Measurements from ENCODE around the gene RASA4. TPM values are rescaled to one million over a fixed set of nuclear protein-coding genes. Genes with fewer than 3 reads are reported as not detected.
"Not testable (repeated sequence)": the region's sequence is repeated elsewhere in the genome, so short reads cannot be mapped to it uniquely, and the experiment has no call there.

The RASA4 gene
- total and polyA plus RNA-seq, 5 experiments from 2014 or later: 14.2 to 65.1 (median 32.6) TPM

GRCh38 chr7:102545288-102545687 lies 71.3 kb downstream of the RASA4 start:
- H3K36me3 Mint-ChIP-seq, DNase-seq, H3K27ac Mint-ChIP-seq, ATAC-seq, POLR2A ChIA-PET, H3K9me3 Mint-ChIP-seq, H3K27me3 Mint-ChIP-seq, H3K4me3 Mint-ChIP-seq, H3K4me1 Mint-ChIP-seq: not testable (repeated sequence)

GRCh38 chr7:102544372-102544771 lies 72.2 kb downstream of the RASA4 start:
- H3K4me1 Mint-ChIP-seq, DNase-seq, ATAC-seq, H3K27ac Mint-ChIP-seq, POLR2A ChIA-PET, H3K9me3 Mint-ChIP-seq, H3K36me3 Mint-ChIP-seq, H3K27me3 Mint-ChIP-seq, H3K4me3 Mint-ChIP-seq: not testable (repeated sequence)

GRCh38 chr7:102543596-102543995 lies 73.0 kb downstream of the RASA4 start, which contains the start of gene UPK3BL2:
UPK3BL2 (minus strand) TSS chr7:102543696; CDS start chr7:102543636, 60 bp downstream.
- DNase-seq, POLR2A ChIA-PET, H3K4me1 Mint-ChIP-seq, H3K27ac Mint-ChIP-seq, H3K36me3 Mint-ChIP-seq, H3K9me3 Mint-ChIP-seq, ATAC-seq, H3K4me3 Mint-ChIP-seq, H3K27me3 Mint-ChIP-seq: not testable (repeated sequence)

- POLR2A ChIA-PET, ATAC-seq, H3K4me3 Mint-ChIP-seq, DNase-seq, H3K27me3 Mint-ChIP-seq, H3K9me3 Mint-ChIP-seq, H3K27ac Mint-ChIP-seq, H3K36me3 Mint-ChIP-seq, H3K4me1 Mint-ChIP-seq: not testable (repeated sequence)
Observed at GRCh38 chr7:102542771-102543170, 73.8 kb downstream of the RASA4 start.

- DNase-seq, POLR2A ChIA-PET: not testable (repeated sequence)
Observed at GRCh38 chr7:102542083-102542482, 74.5 kb downstream of the RASA4 start.

GRCh38 chr7:102540604-102541003 lies 76.0 kb downstream of the RASA4 start:
- H3K36me3 Mint-ChIP-seq, ATAC-seq, H3K9me3 Mint-ChIP-seq, H3K4me1 Mint-ChIP-seq, POLR2A ChIA-PET, H3K4me3 Mint-ChIP-seq, DNase-seq, H3K27ac Mint-ChIP-seq, H3K27me3 Mint-ChIP-seq: not testable (repeated sequence)

More at GRCh38 chr7:102542083-102542482, 74.5 kb downstream of the RASA4 start:
- not testable (repeated sequence) for H3K4me1 Mint-ChIP-seq, H3K36me3 Mint-ChIP-seq, H3K27me3 Mint-ChIP-seq, ATAC-seq, H3K27ac Mint-ChIP-seq, H3K9me3 Mint-ChIP-seq, H3K4me3 Mint-ChIP-seq

GRCh38 chr7:102535062-102535615 lies 81.4 kb downstream of the RASA4 start:
- H3K27me3 Mint-ChIP-seq, POLR2A ChIA-PET, DNase-seq, ATAC-seq, H3K4me3 Mint-ChIP-seq, H3K27ac Mint-ChIP-seq, H3K9me3 Mint-ChIP-seq, H3K36me3 Mint-ChIP-seq, H3K4me1 Mint-ChIP-seq: not testable (repeated sequence)

GRCh38 chr7:102532127-102532526 lies 84.4 kb downstream of the RASA4 start:
- H3K27ac Mint-ChIP-seq, H3K27me3 Mint-ChIP-seq, ATAC-seq, H3K36me3 Mint-ChIP-seq, H3K4me1 Mint-ChIP-seq, DNase-seq, H3K9me3 Mint-ChIP-seq, H3K4me3 Mint-ChIP-seq, POLR2A ChIA-PET: not testable (repeated sequence)

- POLR2A ChIA-PET, H3K4me1 Mint-ChIP-seq, H3K36me3 Mint-ChIP-seq, H3K27ac Mint-ChIP-seq, DNase-seq, H3K27me3 Mint-ChIP-seq, H3K9me3 Mint-ChIP-seq, H3K4me3 Mint-ChIP-seq, ATAC-seq: not testable (repeated sequence)
Observed at GRCh38 chr7:102531583-102531982, 85.0 kb downstream of the RASA4 start.

GRCh38 chr7:102527822-102528793 lies 88.4 kb downstream of the RASA4 start:
- H3K4me1 Mint-ChIP-seq, H3K9me3 Mint-ChIP-seq, H3K27ac Mint-ChIP-seq, DNase-seq, H3K4me3 Mint-ChIP-seq, ATAC-seq, POLR2A ChIA-PET, H3K27me3 Mint-ChIP-seq, H3K36me3 Mint-ChIP-seq: not testable (repeated sequence)

- H3K4me3 Mint-ChIP-seq, DNase-seq, POLR2A ChIA-PET, H3K27ac Mint-ChIP-seq, H3K27me3 Mint-ChIP-seq, H3K4me1 Mint-ChIP-seq, ATAC-seq, H3K36me3 Mint-ChIP-seq, H3K9me3 Mint-ChIP-seq: not testable (repeated sequence)
Observed at GRCh38 chr7:102527182-102527581, 89.4 kb downstream of the RASA4 start.

GRCh38 chr7:102524803-102525202 lies 91.8 kb downstream of the RASA4 start:
- H3K27me3 Mint-ChIP-seq: not testable (repeated sequence)

More at GRCh38 chr7:102524803-102525202, 91.8 kb downstream of the RASA4 start:
- POLR2A ChIA-PET, H3K36me3 Mint-ChIP-seq, H3K4me1 Mint-ChIP-seq, H3K27ac Mint-ChIP-seq, H3K4me3 Mint-ChIP-seq, H3K9me3 Mint-ChIP-seq, ATAC-seq: not testable (repeated sequence)
- DNase-seq: peak in 1 of 10 donors; percentile 19

Data from naive thymus-derived CD8-positive, alpha-beta T cell (primary cell).